Ovary (tissue), 9 donors: ENCODE results near the gene MAPK6. TPM values are rescaled to one million over a fixed set of nuclear protein-coding genes. Genes with fewer than 3 reads are reported as not detected.
"Not testable (repeated sequence)": the region's sequence is repeated elsewhere in the genome, so short reads cannot be mapped to it uniquely, and the experiment has no call there.

ENCODE experiments used
- DNase-seq, 5 donors: peaks; one replicate each; pipeline ENCODE4 v3.0.0-alpha.2; 2019 to 2020
- H3K27ac ChIP-seq, 2 donors: fragments of 200-600 bp; one replicate each; pipeline versions ENCODE4 v1.5.1 to v1.8.0; 2019 to 2022
- H3K27me3 ChIP-seq: fragments of 200-600 bp; one replicate; pipeline ENCODE4 v1.8.0; 2022
- H3K36me3 ChIP-seq: fragments of 200-600 bp; sonication (generic); one replicate; pipeline ENCODE4 v1.5.1; 2019
- H3K4me1 ChIP-seq: one replicate; pipeline ENCODE4 v1.8.1; 2013; ENCODE audit warnings: mild to moderate bottlenecking, moderate library complexity; ENCODE audit not compliant: insufficient read depth
- H3K4me3 ChIP-seq: fragments of 200-600 bp; sonication (generic); one replicate; pipeline ENCODE4 v1.5.1; 2017
- H3K9me3 ChIP-seq, 2 donors: fragments of 200-600 bp in 1 of 2; sonication (generic) in 1 of 2; one replicate each; pipeline versions ENCODE4 v1.5.1 to v1.8.1; 2013 to 2019; ENCODE audit warnings: mild to moderate bottlenecking in 1 of 2, moderate library complexity in 1 of 2
- EP300 ChIP-seq: sonication (generic); formaldehyde crosslinking; IDR thresholded peaks from one replicate; pipeline ENCODE4 v1.6.1; 2017; ENCODE audit warnings: antibody characterized with exemption
- POLR2A ChIP-seq: fragments of 450-650 bp; IDR thresholded peaks from one replicate; pipeline ENCODE4 v1.6.1; 2017; ENCODE audit warnings: antibody characterized with exemption, mild to moderate bottlenecking, moderate library complexity
- WGBS, 3 donors: extraction: QIAGEN DNeasy Blood & Tissue Kit in 1 of 3; methylation state at CpG; one replicate each; pipeline versions ENCODE4 v1.1.5 to v1.1.7; 2013 to 2017; 5-methylcytosine and 5-hydroxymethylcytosine counted together
- intact Hi-C, 4 donors: fragments of 100-400 bp; cut with DNase I; formaldehyde crosslinking; loops; one replicate each; pipeline versions ENCODE4 v1.11.0 to v1.15.1; 2022 to 2023
- polyA plus RNA-seq, 2 donors: library from polyadenylated mRNA; stranded (reverse); fragments of 200-250 nt in 1 of 2; fragments of 350-450 nt in 1 of 2; fragmentation: Illumina TruSeq in 1 of 2; extraction: RNeasy Lipid Tissue Mini Kit (QIAGEN cat#74804) in 1 of 2; gene quantifications; one replicate each; pipeline ENCODE4 v1.2.3, GENCODE V29; 2013 to 2014
- total RNA-seq, 7 donors: library from RNA; depleted of rRNA in 2 of 7; stranded (reverse); fragments of >200 nt in 2 of 7; fragmentation: NEBNext Ultra II Directional in 3 of 7; extraction: Animal tissue kit (Norgen Biotek cat#: 25700) in 3 of 7; gene quantifications; one replicate each; pipeline versions ENCODE4 v1.1.0 to v1.2.4, GENCODE V29; 2016 to 2023
- TF ChIP-seq, protein P1 (sequence below), 3 donors: fragments of 450-650 bp in 2 of 3; fragments of 200-600 bp in 1 of 3; IDR thresholded peaks; one replicate each; pipeline versions ENCODE4 v1.5.1 to v1.8.0; 2016 to 2022; ENCODE audit warnings: antibody characterized with exemption in 3 of 3, mild to moderate bottlenecking in 1 of 3
- donor health status: DM: no; HTN: no; CAD: no; lungs with moderate emphysema.
- donor health status: DM: no; HTN: no; CAD: no.
- donor health status: Bipolar disorder and iron deficiency.
- donor health status: DM: yes; HTN: yes; CAD: no.
- donor health status: DM: no; HTN: no; CAD: no.
- donor health status: DM: yes; HTN: yes; CAD: no.

The MAPK6 gene
- total and polyA plus RNA-seq, 9 donors, result 5.9 to 24.5 (median 19.8) TPM

DNA sequence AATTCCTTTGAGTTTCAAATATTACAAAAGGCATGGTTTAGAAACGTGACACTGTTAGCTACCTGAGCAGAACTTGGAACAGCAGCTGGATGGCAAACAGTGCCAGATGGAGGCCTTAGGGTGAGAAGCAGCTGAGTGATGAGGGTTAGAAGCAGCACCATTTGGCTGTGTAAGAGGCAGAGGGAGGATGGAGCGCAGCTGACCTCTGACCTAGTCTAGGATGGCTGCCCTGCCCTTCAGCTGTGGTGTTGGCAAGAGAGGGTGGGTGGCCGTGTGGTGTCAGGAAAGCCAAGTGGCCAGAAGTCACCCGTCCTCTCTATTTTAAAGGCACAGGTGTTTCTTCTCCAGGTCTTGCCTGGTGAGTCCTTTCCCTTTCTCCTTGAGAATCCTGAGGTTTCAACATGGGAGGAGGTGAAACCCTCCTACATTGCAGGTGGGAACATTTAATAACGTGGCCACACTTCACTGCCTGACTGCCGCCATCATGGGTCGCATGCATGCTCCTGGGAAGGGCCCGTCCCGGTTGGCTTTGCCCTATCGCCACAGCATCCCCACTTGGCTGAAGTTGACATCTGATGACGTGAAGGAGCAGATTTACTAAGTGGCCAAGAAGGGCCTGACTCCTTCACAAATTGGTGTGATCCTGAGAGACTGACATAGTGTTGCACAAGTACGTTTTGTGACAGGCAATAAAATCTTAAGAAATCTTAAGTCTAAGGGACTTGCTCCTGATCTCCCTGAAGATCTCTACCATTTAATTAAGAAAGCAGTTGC, 76.0 kb downstream of the MAPK6 start:
- Histone ChIP-seq H3K4me1 (peaks cover 23% of the 10 kb centered on the region), H3K27ac (no peak overlapping the region), H3K36me3 (no peaks in the 10 kb centered on the region), H3K4me3 (no peak overlapping the region), H3K27me3 (no peaks in the 10 kb centered on the region), H3K9me3 (no peaks in the 10 kb centered on the region)
- intact Hi-C loops, result no loop called here
- WGBS, 3 donors, result 74 to 88% (median 87%) methylated on average over 12 of the region's 12 CpGs
- TF ChIP-seq POLR2A, result no peak
- TF ChIP-seq EP300, result no peak
- TF ChIP-seq, protein P1, sequence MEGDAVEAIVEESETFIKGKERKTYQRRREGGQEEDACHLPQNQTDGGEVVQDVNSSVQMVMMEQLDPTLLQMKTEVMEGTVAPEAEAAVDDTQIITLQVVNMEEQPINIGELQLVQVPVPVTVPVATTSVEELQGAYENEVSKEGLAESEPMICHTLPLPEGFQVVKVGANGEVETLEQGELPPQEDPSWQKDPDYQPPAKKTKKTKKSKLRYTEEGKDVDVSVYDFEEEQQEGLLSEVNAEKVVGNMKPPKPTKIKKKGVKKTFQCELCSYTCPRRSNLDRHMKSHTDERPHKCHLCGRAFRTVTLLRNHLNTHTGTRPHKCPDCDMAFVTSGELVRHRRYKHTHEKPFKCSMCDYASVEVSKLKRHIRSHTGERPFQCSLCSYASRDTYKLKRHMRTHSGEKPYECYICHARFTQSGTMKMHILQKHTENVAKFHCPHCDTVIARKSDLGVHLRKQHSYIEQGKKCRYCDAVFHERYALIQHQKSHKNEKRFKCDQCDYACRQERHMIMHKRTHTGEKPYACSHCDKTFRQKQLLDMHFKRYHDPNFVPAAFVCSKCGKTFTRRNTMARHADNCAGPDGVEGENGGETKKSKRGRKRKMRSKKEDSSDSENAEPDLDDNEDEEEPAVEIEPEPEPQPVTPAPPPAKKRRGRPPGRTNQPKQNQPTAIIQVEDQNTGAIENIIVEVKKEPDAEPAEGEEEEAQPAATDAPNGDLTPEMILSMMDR (IDR thresholded peaks at IDR 0.05), result no peak
- DNase-seq, result no peak

DNA sequence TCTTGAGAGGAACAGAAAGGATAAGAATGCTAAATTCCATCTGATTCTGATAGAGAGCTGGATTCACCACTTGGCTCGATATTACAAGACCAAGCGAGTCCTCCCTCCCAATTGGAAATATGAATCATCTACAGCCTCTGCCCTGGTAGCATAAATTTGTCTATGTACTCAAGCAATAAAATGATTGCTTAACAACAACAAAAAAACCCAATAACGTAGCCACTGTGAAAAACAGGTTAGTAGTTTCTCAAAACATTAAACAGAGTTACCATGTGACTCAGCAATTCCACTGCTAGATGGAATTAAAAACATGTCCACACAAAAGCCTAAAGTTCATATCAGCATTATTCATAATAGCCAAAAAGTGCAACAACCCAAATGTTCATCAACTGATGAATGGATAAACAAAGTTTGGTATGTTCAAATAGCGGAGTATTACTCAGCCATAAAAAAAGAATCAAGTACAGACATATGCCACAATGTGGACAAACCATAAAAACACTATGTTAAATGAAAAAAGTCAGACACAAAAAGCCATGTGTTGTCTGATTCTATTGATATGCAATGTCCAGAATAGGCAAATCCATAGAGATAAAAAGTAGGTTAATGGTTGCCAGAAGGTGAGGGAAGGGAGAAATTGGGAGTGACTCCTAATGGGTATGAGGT, 76.7 kb downstream of the MAPK6 start:
- intact Hi-C loops, result no loop called here
- H3K4me3 ChIP-seq, result no peak overlapping the region
- WGBS, 3 donors, result 14 to 16% (median 14%) methylated on average over 4 of the region's 4 CpGs
- H3K27me3 ChIP-seq, result no peaks in the 10 kb centered on the region
- TF ChIP-seq, protein P1 (IDR thresholded peaks at IDR 0.05), result no peak
- TF ChIP-seq POLR2A, result no peak
- no peak for TF ChIP-seq EP300
- no peaks in the 10 kb centered on the region for H3K36me3 ChIP-seq
- H3K9me3 ChIP-seq, result no peaks in the 10 kb centered on the region
- H3K4me1 ChIP-seq, result peaks cover 24% of the 10 kb centered on the region
- no peak for DNase-seq
- H3K27ac ChIP-seq, result no peak overlapping the region

- H3K27ac ChIP-seq, H3K27me3 ChIP-seq, DNase-seq, intact Hi-C loops, H3K9me3 ChIP-seq, H3K4me3 ChIP-seq, H3K36me3 ChIP-seq: not testable (repeated sequence)
- WGBS, 3 donors, result 95 to 96% (median 95%) methylated on average over 9 of the region's 9 CpGs
- H3K4me1 ChIP-seq, result peaks cover 25% of the 10 kb centered on the region
Measured at GRCh38 chr15:52096536-52096935, 77.5 kb downstream of the MAPK6 start.

DNA sequence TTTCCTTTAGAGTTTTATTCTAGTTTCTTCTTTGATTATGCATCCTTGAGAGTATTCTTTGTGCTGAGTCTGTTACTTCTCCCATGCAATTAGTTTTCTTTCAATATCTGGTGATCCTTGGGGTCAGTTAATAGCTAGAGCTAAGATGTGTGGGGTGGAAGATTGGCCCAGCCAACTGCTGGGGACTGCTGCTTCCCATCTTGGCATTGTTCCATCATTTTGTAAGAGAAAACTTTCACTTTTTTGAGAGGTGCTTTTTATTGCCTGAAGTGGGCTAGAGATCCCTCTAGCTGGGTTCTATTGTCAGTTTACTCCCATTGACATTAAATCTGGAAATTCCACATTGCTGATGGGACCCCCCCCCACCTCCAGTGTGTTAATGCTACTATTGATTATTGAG, 78.2 kb downstream of the MAPK6 start:
- H3K4me3 ChIP-seq, result no peak overlapping the region
- DNase-seq, result no peak
- H3K4me1 ChIP-seq, result peaks cover 25% of the 10 kb centered on the region
- intact Hi-C loops, result no loop called here
- TF ChIP-seq EP300 (no peak), POLR2A (no peak)
- TF ChIP-seq, protein P1 (IDR thresholded peaks at IDR 0.05), result no peak
- H3K27me3 ChIP-seq, result no peaks in the 10 kb centered on the region
- no peak overlapping the region for H3K27ac ChIP-seq
- H3K36me3 ChIP-seq, result no peaks in the 10 kb centered on the region
- H3K9me3 ChIP-seq, result no peaks in the 10 kb centered on the region

DNA sequence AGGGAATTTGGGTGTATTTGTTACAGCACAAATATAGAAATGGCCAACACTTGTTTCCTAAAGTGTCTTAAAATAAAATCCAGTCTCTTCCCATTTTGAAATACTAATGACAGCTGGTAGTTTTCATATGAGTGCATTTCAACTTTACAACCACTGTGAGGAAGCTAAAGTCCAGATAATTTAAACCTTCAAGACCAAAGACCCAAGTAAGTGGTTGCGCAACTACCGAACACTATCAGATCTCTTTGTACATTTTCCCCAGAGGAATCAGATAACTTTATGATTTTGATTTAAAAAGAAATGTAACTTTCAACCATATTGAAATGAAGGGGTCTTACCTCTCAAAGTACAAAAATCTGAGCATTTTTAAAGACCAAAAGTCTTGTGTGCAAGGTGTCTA, 79.3 kb downstream of the MAPK6 start:
- H3K27me3 ChIP-seq, result no peaks in the 10 kb centered on the region
- no peak for DNase-seq
- H3K27ac ChIP-seq, result no peak overlapping the region
- peaks cover 19% of the 10 kb centered on the region for H3K4me1 ChIP-seq
- intact Hi-C loops, result no loop called here
- no peak overlapping the region for H3K4me3 ChIP-seq
- no peak for TF ChIP-seq EP300
- no peak for TF ChIP-seq POLR2A
- TF ChIP-seq, protein P1 (IDR thresholded peaks at IDR 0.05), result no peak
- H3K9me3 ChIP-seq, result no peaks in the 10 kb centered on the region
- WGBS, 3 donors, result 86 to 97% (median 95%) methylated on average over 2 of the region's 2 CpGs
- no peaks in the 10 kb centered on the region for H3K36me3 ChIP-seq
